Prostate gland (tissue), 2 donors: Measurements from ENCODE around the gene USP10. TPM values are rescaled to one million over a fixed set of nuclear protein-coding genes. Genes with fewer than 3 reads are reported as not detected.

Source experiments
- DNase-seq: peaks from one replicate; pipeline ENCODE4 v3.0.0-alpha.2; 2019; ENCODE audit warnings: low spot score
- H3K27ac ChIP-seq, 2 donors: fragments of 200-600 bp; sonication (generic); 2 replicates each; pipeline ENCODE4 v1.5.1; 2017 to 2019
- H3K27me3 ChIP-seq: fragments of 200-600 bp; sonication (generic); replicated peaks from 2 replicates; pipeline ENCODE4 v1.5.1; 2019; ENCODE audit not compliant: insufficient read depth
- H3K36me3 ChIP-seq, 2 donors: fragments of 200-600 bp; sonication (generic); 1 replicate in 1 of 2; 2 replicates in 1 of 2; pipeline versions ENCODE4 v1.5.1 to v1.8.1; 2017 to 2019
- H3K4me1 ChIP-seq: fragments of 200-600 bp; sonication (generic); replicated peaks from 2 replicates; pipeline ENCODE4 v1.5.1; 2019
- H3K4me3 ChIP-seq, 2 donors: fragments of 200-600 bp; sonication (generic); 2 replicates each; pipeline ENCODE4 v1.5.1; 2017 to 2019
- H3K9me3 ChIP-seq: fragments of 200-600 bp; sonication (generic); 2 replicates; pipeline ENCODE4 v1.5.1; 2017
- CTCF ChIP-seq, 4 experiments: fragments of 200-600 bp in 2 of 4; fragments of 450-650 bp in 2 of 4; sonication (generic) in 2 of 4; IDR thresholded peaks; 1 replicate in 3 of 4; 2 replicates in 1 of 4; pipeline ENCODE4 v1.5.1; 2016 to 2019; ENCODE audit warnings: antibody characterized with exemption in 4 of 4, mild to moderate bottlenecking in 2 of 4, moderate library complexity in 2 of 4
- POLR2A ChIP-seq: fragments of 450-650 bp; IDR thresholded peaks from one replicate; pipeline ENCODE4 v1.6.1; 2016; ENCODE audit warnings: antibody characterized with exemption, mild to moderate bottlenecking
- POLR2AphosphoS5 ChIP-seq: sonication (generic); formaldehyde crosslinking; IDR thresholded peaks from one replicate; pipeline ENCODE4 v1.6.1; 2017; ENCODE audit warnings: antibody characterized with exemption
- WGBS: methylation state at CpG from one replicate; pipeline ENCODE4 v1.1.5; 2018; 5-methylcytosine and 5-hydroxymethylcytosine counted together
- intact Hi-C: fragments of 100-400 bp; cut with DNase I; formaldehyde crosslinking; loops from one replicate; pipeline ENCODE4 v1.14.2; 2022
- total RNA-seq, 2 donors: library from RNA; depleted of rRNA; stranded (reverse); fragments of >200 nt; gene quantifications; one replicate each; pipeline ENCODE4 v1.1.0, GENCODE V29; 2016

The USP10 gene
- total RNA-seq, 2 donors from 2014 or later: 57.4 to 95.7 TPM

GRCh38 chr16:84715424-84715823 lies 15.6 kb downstream of the USP10 start:
- H3K27ac ChIP-seq: no peak overlapping the region
- no peak for DNase-seq
- H3K36me3 ChIP-seq: no peaks in the 10 kb centered on the region
- 49% methylated on average over 3 of the region's 3 CpGs for WGBS
- no peaks in the 10 kb centered on the region for H3K27me3 ChIP-seq
- peaks cover 4% of the 10 kb centered on the region for H3K4me1 ChIP-seq
- H3K4me3 ChIP-seq: no peak overlapping the region
- intact Hi-C loops: no loop called here
- TF ChIP-seq POLR2AphosphoS5 (no peak), CTCF (IDR thresholded peaks at IDR 0.05) (no peak), POLR2A (no peak)
- H3K9me3 ChIP-seq: no peaks in the 10 kb centered on the region

GRCh38 chr16:84715854-84716253 lies 16.1 kb downstream of the USP10 start:
- 82% methylated on average over 7 of the region's 7 CpGs for WGBS
- Histone ChIP-seq H3K36me3 (no peaks in the 10 kb centered on the region), H3K27me3 (no peaks in the 10 kb centered on the region), H3K4me3 (no peak overlapping the region), H3K4me1 (peaks cover 4% of the 10 kb centered on the region), H3K27ac (no peak overlapping the region), H3K9me3 (no peaks in the 10 kb centered on the region)
- TF ChIP-seq POLR2AphosphoS5: no peak
- no peak for TF ChIP-seq POLR2A
- no peak for TF ChIP-seq CTCF (IDR thresholded peaks at IDR 0.05)
- no peak for DNase-seq
- intact Hi-C loops: no loop called here

- WGBS: 80% methylated on average over 7 of the region's 7 CpGs
- intact Hi-C loops: no loop called here
- TF ChIP-seq POLR2A: no peak
- TF ChIP-seq CTCF (IDR thresholded peaks at IDR 0.05): no peak
- TF ChIP-seq POLR2AphosphoS5: no peak
Observed at GRCh38 chr16:84716740-84717139, 16.9 kb downstream of the USP10 start.

GRCh38 chr16:84717484-84717883 lies 17.7 kb downstream of the USP10 start:
- intact Hi-C loops: no loop called here
- Histone ChIP-seq H3K27ac (no peak overlapping the region), H3K27me3 (no peaks in the 10 kb centered on the region), H3K4me3 (no peak overlapping the region), H3K4me1 (peaks cover 4% of the 10 kb centered on the region), H3K9me3 (no peaks in the 10 kb centered on the region), H3K36me3 (no peaks in the 10 kb centered on the region)
- no peak for DNase-seq
- WGBS: 95% methylated on average over 2 of the region's 2 CpGs
- TF ChIP-seq POLR2A: no peak
- TF ChIP-seq CTCF (IDR thresholded peaks at IDR 0.05): no peak
- TF ChIP-seq POLR2AphosphoS5: no peak

More at GRCh38 chr16:84716740-84717139, 16.9 kb downstream of the USP10 start:
- Histone ChIP-seq H3K4me1 (peaks cover 4% of the 10 kb centered on the region), H3K27ac (no peak overlapping the region), H3K27me3 (no peaks in the 10 kb centered on the region), H3K9me3 (no peaks in the 10 kb centered on the region), H3K4me3 (no peak overlapping the region), H3K36me3 (no peaks in the 10 kb centered on the region)
- DNase-seq: no peak

GRCh38 chr16:84720177-84720579 lies 20.4 kb downstream of the USP10 start:
- intact Hi-C loops: loop anchor here (10.0 kb wide), 1 partner anchor 75 kb away; the partner anchor contains the start of gene KLHL36
- no peaks in the 10 kb centered on the region for H3K27me3 ChIP-seq
- H3K36me3 ChIP-seq: no peaks in the 10 kb centered on the region
- no peaks in the 10 kb centered on the region for H3K9me3 ChIP-seq
- H3K4me3 ChIP-seq: no peak overlapping the region
- H3K27ac ChIP-seq: no peak overlapping the region
- peaks cover 10% of the 10 kb centered on the region for H3K4me1 ChIP-seq
- WGBS: 18% methylated on average over 8 of the region's 8 CpGs
- no peak for DNase-seq
- TF ChIP-seq POLR2AphosphoS5: no peak
- no peak for TF ChIP-seq CTCF (IDR thresholded peaks at IDR 0.05)
- no peak for TF ChIP-seq POLR2A
